Activated CD8-positive, alpha-beta T cell treated with anti-CD3 and anti-CD28 coated beads, Interleukin-2, amount 10 ng/mL, durations not matched to agents 7 days and 5 days (primary cell): Measurements from ENCODE around the gene TSC22D1. TPM values are rescaled to one million over a fixed set of nuclear protein-coding genes. Genes with fewer than 3 reads are reported as not detected.

Experiments used
- ATAC-seq: fragments of 150-1000 bp; cut with Tn5 transposase; one replicate; pipeline ENCODE4 v1.10.0; 2021; ENCODE audit warnings: moderate library complexity
- CTCF ChIA-PET: fragments of 350-600 bp; sonication (Branson Sonifier 250); formaldehyde crosslinking; loops from one replicate; lab custom pipeline; 2021; ENCODE audit warnings: antibody characterized with exemption; lab: Charles Lee
- POLR2A ChIA-PET: fragments of 350-600 bp; sonication (Branson Sonifier 250); formaldehyde crosslinking; loops from one replicate; lab custom pipeline; 2021; ENCODE audit warnings: antibody characterized with exemption; lab: Charles Lee
- DNase-seq: peaks from one replicate; pipeline ENCODE4 v3.0.0-alpha.2; 2020
- H3K27ac Mint-ChIP-seq: one replicate; pipeline ENCODE4 v1.8.0; 2021; ENCODE audit warnings: mild to moderate bottlenecking, mixed read lengths
- H3K27me3 Mint-ChIP-seq: one replicate; pipeline ENCODE4 v1.8.0; 2021; ENCODE audit warnings: low read depth, mixed read lengths
- H3K36me3 Mint-ChIP-seq: one replicate; pipeline ENCODE4 v1.8.0; 2021; ENCODE audit warnings: low read depth, mixed read lengths
- H3K4me1 Mint-ChIP-seq: one replicate; pipeline ENCODE4 v1.8.0; 2021; ENCODE audit warnings: low read depth, mixed read lengths
- H3K4me3 Mint-ChIP-seq: one replicate; pipeline ENCODE4 v1.8.0; 2021; ENCODE audit warnings: mild to moderate bottlenecking, mixed read lengths
- H3K9me3 Mint-ChIP-seq: one replicate; pipeline ENCODE4 v1.8.0; 2022; ENCODE audit warnings: mixed read lengths; ENCODE audit not compliant: insufficient read depth
- total RNA-seq, 2 experiments: library from RNA; stranded (reverse); gene quantifications; one replicate each; pipeline ENCODE4 v1.2.3, GENCODE V29; 2021

TSC22D1 gene
- total RNA-seq, 2 experiments from 2014 or later, result 13.7 to 15.8 TPM

DNA sequence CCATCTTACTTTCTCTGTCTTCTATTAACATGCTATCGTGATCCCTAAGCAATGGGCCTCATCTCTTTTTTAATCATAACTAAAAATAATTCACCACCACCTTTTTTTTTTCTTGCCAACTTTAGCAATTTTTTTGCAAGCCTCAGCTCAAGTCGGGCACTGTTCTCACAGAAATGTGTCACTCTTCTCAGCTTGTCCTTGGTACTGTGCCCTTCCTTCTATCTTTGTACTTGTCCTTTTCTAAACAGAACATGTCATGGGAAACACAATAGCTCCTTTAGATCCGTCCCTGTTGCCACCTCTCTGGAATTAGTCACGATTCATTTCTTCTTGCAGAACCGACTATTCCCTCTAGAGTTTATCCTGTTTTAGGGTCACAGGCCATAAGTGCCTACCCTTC lies 192.2 kb downstream of the TSC22D1 start:
- peaks cover 1% of the 10 kb centered on the region for H3K27me3 Mint-ChIP-seq
- ChIA-PET CTCF (no interaction called here), POLR2A (no interaction called here)
- no peaks in the 10 kb centered on the region for H3K36me3 Mint-ChIP-seq
- DNase-seq (no peak), ATAC-seq (no peak)
- no peak overlapping the region for H3K4me3 Mint-ChIP-seq
- no peak overlapping the region for H3K27ac Mint-ChIP-seq
- H3K9me3 Mint-ChIP-seq, result no peaks in the 10 kb centered on the region
- H3K4me1 Mint-ChIP-seq, result no peaks in the 10 kb centered on the region

DNA sequence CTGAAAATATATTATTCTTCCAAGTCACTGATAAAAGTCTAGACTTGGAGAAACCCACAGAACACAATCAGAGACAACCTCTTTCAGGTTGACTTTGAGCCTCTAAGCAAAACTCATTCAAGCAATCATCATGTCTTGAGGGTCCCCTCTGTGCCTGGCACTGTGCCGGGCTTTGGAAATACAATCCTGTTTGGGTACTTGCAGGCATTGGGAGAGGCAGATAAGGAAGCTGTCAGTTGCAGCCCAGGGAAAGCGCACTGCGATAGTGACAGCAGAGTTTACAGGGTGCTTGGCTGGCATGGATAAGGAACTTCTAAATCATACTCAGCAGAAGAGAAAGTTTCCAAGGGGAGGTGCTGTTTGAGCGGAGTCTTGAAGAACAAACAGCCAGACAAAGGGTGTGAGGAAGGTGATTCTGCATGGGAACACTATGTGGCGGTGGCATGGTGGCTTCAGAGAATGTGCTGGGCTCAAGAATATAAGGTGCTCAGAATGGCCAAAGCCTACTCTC lies 193.4 kb downstream of the TSC22D1 start:
- ATAC-seq (no peak), DNase-seq (no peak)
- no peaks in the 10 kb centered on the region for H3K9me3 Mint-ChIP-seq
- H3K27me3 Mint-ChIP-seq, result peaks cover 3% of the 10 kb centered on the region
- no peak overlapping the region for H3K27ac Mint-ChIP-seq
- H3K4me1 Mint-ChIP-seq, result no peaks in the 10 kb centered on the region
- ChIA-PET CTCF (no interaction called here), POLR2A (no interaction called here)
- no peaks in the 10 kb centered on the region for H3K36me3 Mint-ChIP-seq
- no peak overlapping the region for H3K4me3 Mint-ChIP-seq

Other genes with a start within 250 kb of the TSC22D1 start
- gene SERP2, start 202.5 kb downstream of the TSC22D1 start, total RNA-seq, result under 1 TPM; 0.31 to 0.50 TPM